Psoas muscle (tissue), 8 donors: ENCODE measurements around the gene HOXA11. TPM values are rescaled to one million over a fixed set of nuclear protein-coding genes. Genes with fewer than 3 reads are reported as not detected.

ENCODE experiments used
- ATAC-seq, 4 donors: fragments of 200-7000 bp; cut with Tn5 transposase; one replicate each; pipeline ENCODE4 v1.9.1; 2020; ENCODE audit warnings: moderate library complexity in 3 of 4, mild to moderate bottlenecking in 2 of 4
- DNase-seq, 2 donors: peaks; one replicate each; pipeline ENCODE4 v3.0.0-alpha.2; 2020
- H3K27ac ChIP-seq: fragments of 200-600 bp; one replicate; pipeline ENCODE4 v1.8.0; 2022
- H3K27me3 ChIP-seq, 3 donors: fragments of 200-600 bp in 1 of 3; one replicate each; pipeline versions ENCODE4 v1.6.1 to v1.8.0; 2013 to 2022; ENCODE audit warnings: low read length in 2 of 3, mild to moderate bottlenecking in 2 of 3, moderate library complexity in 1 of 3; ENCODE audit not compliant: insufficient read depth in 3 of 3
- H3K36me3 ChIP-seq, 2 donors: fragments of 200-600 bp in 1 of 2; one replicate each; pipeline versions ENCODE4 v1.6.1 to v1.8.0; 2013 to 2022; ENCODE audit warnings: low read depth in 1 of 2, mild to moderate bottlenecking in 1 of 2, moderate library complexity in 1 of 2; ENCODE audit not compliant: insufficient read depth in 1 of 2
- H3K4me1 ChIP-seq: fragments of 200-600 bp; one replicate; pipeline ENCODE4 v1.8.0; 2022
- H3K4me3 ChIP-seq: fragments of 200-600 bp; one replicate; pipeline ENCODE4 v1.8.0; 2022; ENCODE audit warnings: mild to moderate bottlenecking
- H3K9me3 ChIP-seq: fragments of 200-600 bp; one replicate; pipeline ENCODE4 v1.8.0; 2022
- CTCF ChIP-seq: fragments of 200-600 bp; IDR thresholded peaks from one replicate; pipeline ENCODE4 v1.8.0; 2022; ENCODE audit warnings: antibody characterized with exemption
- WGBS, 3 donors: extraction: QIAGEN DNeasy Blood & Tissue Kit; methylation state at CpG; one replicate each; pipeline versions ENCODE4 v1.1.6 to v1.1.7; 2013; 5-methylcytosine and 5-hydroxymethylcytosine counted together
- intact Hi-C, 2 donors: fragments of 100-400 bp; cut with DNase I; formaldehyde crosslinking; loops; one replicate each; pipeline versions ENCODE4 v1.11.0 to v1.14.2; 2022
- polyA plus RNA-seq, 3 donors: library from polyadenylated mRNA; stranded (reverse); fragments of 200-250 nt; gene quantifications; one replicate each; pipeline ENCODE4 v1.2.3, GENCODE V29; 2013
- total RNA-seq, 4 donors: library from RNA; stranded (reverse); fragmentation: NEBNext Ultra II Directional in 2 of 4; extraction: Animal tissue kit (Norgen Biotek cat#: 25700) in 2 of 4; gene quantifications; one replicate each; pipeline versions ENCODE4 v1.2.1 to v1.2.4, GENCODE V29; 2021 to 2023
- donor health status: healthy with polysubstance abuse.
- donor health status: DM: no; HTN: no; CAD: no; lungs with moderate emphysema.
- donor health status: Bipolar disorder and iron deficiency.
- donor health status: healthy.
- donor health status: DM: yes; HTN: yes; CAD: no.
- donor health status: DM: no; HTN: no; CAD: no.
- donor health status: DM: no; HTN: no; CAD: no.
- donor health status: DM: yes; HTN: yes; CAD: no.

The HOXA11 gene
- total and polyA plus RNA-seq, 7 donors = 0.08 to 1.1 (median 0.57) TPM; not detected in 3

DNA sequence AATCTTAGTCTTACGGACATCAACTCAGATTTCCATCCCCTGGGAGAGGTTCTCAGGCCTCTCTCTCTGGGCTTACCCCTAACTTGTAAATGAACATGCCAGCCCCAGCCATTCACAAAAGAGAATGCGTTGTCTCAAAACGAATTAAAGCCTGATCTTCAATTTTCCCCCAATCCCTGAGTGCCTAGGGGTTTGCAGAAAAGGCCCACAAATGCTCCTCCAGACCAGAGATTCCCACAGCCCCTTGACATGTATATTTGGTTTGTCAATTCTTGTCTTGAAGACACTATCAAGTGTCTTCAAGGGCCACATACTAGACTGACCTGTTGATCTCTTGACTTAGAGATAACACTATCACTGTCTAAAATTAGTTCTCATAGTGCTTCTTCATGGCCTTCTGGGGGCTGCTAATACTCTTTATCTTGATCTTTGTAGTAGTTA lies 26.8 kb upstream of the HOXA11 start:
- Histone ChIP-seq H3K27ac (no peak overlapping the region), H3K4me1 (peaks cover 4% of the 10 kb centered on the region), H3K9me3 (no peaks in the 10 kb centered on the region), H3K4me3 (no peak overlapping the region), H3K27me3 (peaks cover 0 to 67% (median 22%) of the 10 kb centered on the region in 3 donors), H3K36me3 (no peaks in the 10 kb centered on the region)
- no peak for TF ChIP-seq CTCF
- ATAC-seq (no peak), DNase-seq (no peak)
- intact Hi-C loops = loop anchor here in 1 of 2 donors (5.0 kb wide), 1 partner anchor 366 kb away; no protein-coding TSS in a partner anchor
- 58 to 72% (median 69%) methylated on average over 3 of the region's 3 CpGs for WGBS, 3 donors

- 87 to 95% (median 90%) methylated on average over 1 of the region's 1 CpG for WGBS, 3 donors
- H3K4me3 ChIP-seq = no peak overlapping the region
- no peak overlapping the region for H3K27ac ChIP-seq
- peaks cover 0 to 74% (median 21%) of the 10 kb centered on the region in 3 donors for H3K27me3 ChIP-seq
- peaks cover 4% of the 10 kb centered on the region for H3K4me1 ChIP-seq
- H3K36me3 ChIP-seq = no peaks in the 10 kb centered on the region
- ATAC-seq (no peak), DNase-seq (no peak)
- no peaks in the 10 kb centered on the region for H3K9me3 ChIP-seq
- no peak for TF ChIP-seq CTCF
- intact Hi-C loops = loop anchor here in 1 of 2 donors (5.0 kb wide), 1 partner anchor 366 kb away; no protein-coding TSS in a partner anchor
These were observed 26.0 kb upstream of the HOXA11 start for GRCh38 chr7:27211084-27211446.

DNA sequence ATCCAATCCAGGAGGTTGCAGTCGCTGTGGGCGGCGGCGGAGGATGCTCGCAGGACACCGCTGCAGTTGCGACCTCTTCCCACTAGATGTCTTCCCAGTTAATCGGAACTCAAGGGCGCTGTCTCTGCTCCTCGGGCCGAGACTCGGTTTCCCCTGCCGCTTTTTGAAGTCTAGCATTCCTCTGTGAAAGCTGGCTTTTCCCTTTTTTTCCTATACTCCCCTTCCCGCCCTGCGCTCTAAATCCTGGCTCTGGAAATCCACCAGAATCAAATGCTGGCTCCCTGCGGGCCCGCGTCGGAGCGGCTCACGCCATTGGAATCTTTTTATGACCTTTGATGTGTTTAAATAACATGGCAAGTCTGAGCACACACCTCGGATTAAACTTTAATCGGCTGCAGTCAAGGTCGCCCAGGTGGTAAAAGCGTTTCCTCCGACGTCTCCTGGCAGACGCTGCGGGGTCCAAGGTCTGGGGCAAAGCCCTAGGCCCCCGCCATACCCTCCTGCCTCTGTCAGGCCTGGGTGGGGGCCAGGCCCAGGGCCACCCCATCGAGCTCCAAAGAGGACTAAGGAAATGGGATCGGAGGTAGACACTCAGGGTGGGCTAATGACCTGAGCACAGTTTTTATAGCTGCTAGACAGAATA lies 25.5 kb upstream of the HOXA11 start:
- peaks cover 0 to 77% (median 25%) of the 10 kb centered on the region in 3 donors for H3K27me3 ChIP-seq
- H3K9me3 ChIP-seq = no peaks in the 10 kb centered on the region
- 22 to 26% (median 26%) methylated on average over 32 of the region's 32 CpGs for WGBS, 3 donors
- peak; percentile 75 for TF ChIP-seq CTCF
- ATAC-seq (peak; percentile 55 to 84 (median 62)), DNase-seq (no peak)
- H3K4me3 ChIP-seq = peak overlapping the region; percentile 48
- H3K36me3 ChIP-seq = no peaks in the 10 kb centered on the region
- no peak overlapping the region for H3K27ac ChIP-seq
- intact Hi-C loops = loop anchor here in 1 of 2 donors (5.0 kb wide), 1 partner anchor 367 kb away; no protein-coding TSS in a partner anchor
- H3K4me1 ChIP-seq = peaks cover 5% of the 10 kb centered on the region

DNA sequence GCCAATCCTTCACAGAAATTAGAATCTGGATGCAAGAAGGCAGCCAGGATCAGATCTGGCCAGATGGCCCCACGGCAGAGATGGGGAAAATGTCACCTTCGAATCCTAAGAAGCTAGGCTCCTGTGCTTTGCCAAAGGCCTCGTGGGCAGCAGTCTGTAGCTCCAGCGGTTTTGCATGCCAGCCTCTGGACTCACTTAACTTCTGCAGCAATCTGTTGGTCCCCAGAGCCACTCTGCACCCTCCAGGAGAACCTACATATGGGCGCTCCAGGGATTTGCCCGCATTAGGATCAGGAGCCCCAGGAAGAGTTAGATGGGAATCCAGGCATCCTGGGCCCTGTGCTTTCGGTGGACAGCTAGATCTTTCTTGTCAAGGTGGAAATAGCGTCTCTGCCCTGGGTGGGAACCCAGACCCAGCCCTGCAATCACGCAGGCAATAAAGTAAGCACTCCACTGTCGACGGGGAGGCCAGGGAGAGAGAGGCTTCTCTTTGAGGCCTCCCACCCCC lies 25.0 kb upstream of the HOXA11 start:
- Histone ChIP-seq H3K9me3 (no peaks in the 10 kb centered on the region), H3K4me1 (peaks cover 10% of the 10 kb centered on the region), H3K36me3 (no peaks in the 10 kb centered on the region), H3K4me3 (no peak overlapping the region), H3K27ac (no peak overlapping the region), H3K27me3 (peaks cover 0 to 79% (median 30%) of the 10 kb centered on the region in 3 donors)
- intact Hi-C loops = loop anchor here in 1 of 2 donors (5.0 kb wide), 1 partner anchor 367 kb away; no protein-coding TSS in a partner anchor
- 60 to 70% (median 61%) methylated on average over 11 of the region's 11 CpGs for WGBS, 3 donors
- TF ChIP-seq CTCF = no peak
- no peak for DNase-seq
- ATAC-seq = no peak
